ENCODE results near the gene DYRK4.

GRCh38 chr12:4595881-4596280, 33.9 kb downstream of the DYRK4 start:
- TF ChIP-seq CTCF (conservative IDR thresholded peaks at IDR 0.05; ENCODE audit: low read depth, low read length), result no peak
- TF ChIP-seq EZH2 (IDR thresholded peaks at IDR 0.05; ENCODE audit: borderline replicate concordance, low read depth, low read length, poor library complexity, severe bottlenecking), result no peak
